WERI-Rb-1 (cell line): ENCODE measurements around the gene XPNPEP2.

Experiments used
- DNase-seq: peaks from one replicate; pipeline ENCODE4 v3.0.0-alpha.2; 2020
- H3K27ac ChIP-seq: fragments of 250-450 bp; sonication (Bioruptor Pico); 2 replicates; pipeline ENCODE4 v1.5.1; 2020; ENCODE audit warnings: mild to moderate bottlenecking, moderate library complexity
- H3K27me3 ChIP-seq: fragments of 250-450 bp; sonication (Bioruptor Pico); 2 replicates; pipeline ENCODE4 v1.5.1; 2021; ENCODE audit warnings: mild to moderate bottlenecking, low read depth, moderate library complexity; ENCODE audit not compliant: insufficient read depth, severe bottlenecking
- H3K36me3 ChIP-seq: fragments of 250-450 bp; sonication (Bioruptor Pico); 2 replicates; pipeline ENCODE4 v1.5.1; 2020; ENCODE audit warnings: mild to moderate bottlenecking, moderate library complexity
- H3K4me3 ChIP-seq: 2 replicates; pipeline ENCODE4 v1.5.1; 2011; ENCODE audit warnings: low read depth, mild to moderate bottlenecking, control low read depth, low read length
- H3K9me3 ChIP-seq: fragments of 250-450 bp; sonication (Bioruptor Pico); 2 replicates; pipeline ENCODE4 v1.5.1; 2021; ENCODE audit warnings: mild to moderate bottlenecking, moderate library complexity; ENCODE audit not compliant: severe bottlenecking
- CTCF ChIP-seq: IDR thresholded peaks from 2 replicates; pipeline ENCODE4 v1.5.1; 2011; ENCODE audit warnings: low read depth, mild to moderate bottlenecking, control low read depth, inconsistent platforms, low read length

Gene XPNPEP2

GRCh38 chrX:129738466-129739308 lies at the start of gene XPNPEP2:
Gene XPNPEP2, plus strand, starts transcription at chrX:129738979. Its CDS starts 235 bp downstream, at chrX:129739214.
- DNase-seq, result no peak
- no peak within 1 kb of the TSS for H3K27ac ChIP-seq

GRCh38 chrX:129689796-129690195 lies 49.0 kb upstream of the XPNPEP2 start:
- no peak for DNase-seq
- no peak for TF ChIP-seq CTCF
- Histone ChIP-seq H3K27me3 (no peaks in the 10 kb centered on the region), H3K36me3 (no peaks in the 10 kb centered on the region), H3K4me3 (no peak overlapping the region), H3K9me3 (no peaks in the 10 kb centered on the region), H3K27ac (no peak overlapping the region)

More at GRCh38 chrX:129738466-129739308, at the start of gene XPNPEP2:
- Histone ChIP-seq H3K4me3 (no peak within 1 kb of the TSS), H3K9me3 (no peaks in the 10 kb centered on the region), H3K27me3 (no peaks in the 10 kb centered on the region), H3K36me3 (no peaks in the 10 kb centered on the region)
- TF ChIP-seq CTCF, result no peak

GRCh38 chrX:129690435-129690834 lies 48.3 kb upstream of the XPNPEP2 start:
- no peaks in the 10 kb centered on the region for H3K27me3 ChIP-seq
- DNase-seq, result no peak
- H3K9me3 ChIP-seq, result no peaks in the 10 kb centered on the region
- H3K27ac ChIP-seq, result no peak overlapping the region
- H3K36me3 ChIP-seq, result no peaks in the 10 kb centered on the region
- no peak for TF ChIP-seq CTCF
- H3K4me3 ChIP-seq, result no peak overlapping the region

GRCh38 chrX:129693354-129693753 lies 45.4 kb upstream of the XPNPEP2 start:
- H3K27ac ChIP-seq, result no peak overlapping the region
- TF ChIP-seq CTCF, result no peak
- H3K36me3 ChIP-seq, result no peaks in the 10 kb centered on the region
- peaks cover 2% of the 10 kb centered on the region for H3K27me3 ChIP-seq
- DNase-seq, result no peak
- H3K4me3 ChIP-seq, result no peak overlapping the region
- no peaks in the 10 kb centered on the region for H3K9me3 ChIP-seq

GRCh38 chrX:129694805-129695204 lies 44.0 kb upstream of the XPNPEP2 start:
- no peak overlapping the region for H3K4me3 ChIP-seq
- no peaks in the 10 kb centered on the region for H3K9me3 ChIP-seq
- TF ChIP-seq CTCF, result no peak
- DNase-seq, result no peak
- H3K36me3 ChIP-seq, result no peaks in the 10 kb centered on the region
- no peak overlapping the region for H3K27ac ChIP-seq
- H3K27me3 ChIP-seq, result peaks cover 2% of the 10 kb centered on the region

- Histone ChIP-seq H3K9me3 (no peaks in the 10 kb centered on the region), H3K4me3 (no peak overlapping the region), H3K36me3 (no peaks in the 10 kb centered on the region), H3K27me3 (peaks cover 5% of the 10 kb centered on the region), H3K27ac (no peak overlapping the region)
- no peak for DNase-seq
- no peak for TF ChIP-seq CTCF
Observed at GRCh38 chrX:129695535-129695934, 43.2 kb upstream of the XPNPEP2 start.
